CD8-positive, alpha-beta memory T cell (primary cell): ENCODE measurements around the gene PHF1. TPM values are rescaled to one million over a fixed set of nuclear protein-coding genes. Genes with fewer than 3 reads are reported as not detected.
A peak's percentile ranks its signal among the peaks of the same experiment; 100 is the strongest.

Experiments used
- CTCF ChIA-PET: fragments of 350-600 bp; sonication (Branson Sonifier 250); formaldehyde crosslinking; loops from one replicate; lab custom pipeline; 2021; ENCODE audit warnings: antibody characterized with exemption; lab: Charles Lee
- POLR2A ChIA-PET: fragments of 350-600 bp; sonication (Branson Sonifier 250); formaldehyde crosslinking; loops from one replicate; lab custom pipeline; 2021; ENCODE audit warnings: antibody characterized with exemption; lab: Charles Lee
- DNase-seq, 5 donors: peaks; one replicate each; pipeline versions ENCODE4 v3.0.0 to v3.0.0-alpha.2; 2020 to 2022; ENCODE audit warnings: mixed read lengths in 1 of 5
- H3K27ac ChIP-seq: one replicate; pipeline ENCODE4 v1.7.0; 2013; ENCODE audit warnings: low read depth, mild to moderate bottlenecking, low read length, moderate library complexity
- H3K27me3 ChIP-seq: 2 replicates; pipeline ENCODE4 v1.7.0; 2013; ENCODE audit warnings: low read length, mild to moderate bottlenecking; ENCODE audit not compliant: insufficient read depth, poor library complexity, severe bottlenecking
- H3K36me3 ChIP-seq: 2 replicates; pipeline ENCODE4 v1.7.0; 2013; ENCODE audit warnings: mild to moderate bottlenecking, low read length, moderate library complexity; ENCODE audit not compliant: insufficient read depth
- H3K4me1 ChIP-seq: 2 replicates; pipeline ENCODE4 v1.7.0; 2013; ENCODE audit warnings: mild to moderate bottlenecking, low read length, moderate library complexity; ENCODE audit not compliant: insufficient read depth
- H3K4me3 ChIP-seq: 2 replicates; pipeline ENCODE4 v1.7.0; 2013; ENCODE audit warnings: mild to moderate bottlenecking, low read length
- H3K9me3 ChIP-seq: 2 replicates; pipeline ENCODE4 v1.7.0; 2013; ENCODE audit warnings: mild to moderate bottlenecking, low read length
- H3K27ac Mint-ChIP-seq, 8 donors: one replicate each; pipeline ENCODE4 v1.8.0; 2020 to 2021; ENCODE audit warnings: mixed read lengths in 8 of 8, mild to moderate bottlenecking in 6 of 8, inconsistent platforms in 3 of 8, moderate library complexity in 3 of 8
- H3K27me3 Mint-ChIP-seq, 2 donors: one replicate each; pipeline ENCODE4 v1.8.0; 2020 to 2021; ENCODE audit warnings: mixed read lengths in 2 of 2, mild to moderate bottlenecking in 1 of 2, moderate library complexity in 1 of 2
- H3K36me3 Mint-ChIP-seq, 3 donors: one replicate each; pipeline ENCODE4 v1.8.0; 2020 to 2021; ENCODE audit warnings: mixed read lengths in 3 of 3, inconsistent platforms in 1 of 3, mild to moderate bottlenecking in 1 of 3
- H3K4me1 Mint-ChIP-seq, 3 donors: one replicate each; pipeline ENCODE4 v1.8.0; 2020 to 2021; ENCODE audit warnings: mixed read lengths in 3 of 3, inconsistent platforms in 1 of 3, mild to moderate bottlenecking in 1 of 3
- H3K4me3 Mint-ChIP-seq, 7 donors: one replicate each; pipeline ENCODE4 v1.8.0; 2020 to 2021; ENCODE audit warnings: mixed read lengths in 7 of 7, mild to moderate bottlenecking in 6 of 7, moderate library complexity in 4 of 7, inconsistent platforms in 2 of 7
- H3K9me3 Mint-ChIP-seq, 5 donors: one replicate each; pipeline ENCODE4 v1.8.0; 2020 to 2022; ENCODE audit warnings: mixed read lengths in 5 of 5, mild to moderate bottlenecking in 3 of 5, moderate library complexity in 2 of 5, inconsistent platforms in 1 of 5
- polyA plus RNA-seq: library from polyadenylated mRNA; unstranded; fragments of 300-500 nt; fragmentation: Illumina TruSeq; gene quantifications from one replicate; pipeline ENCODE4 v1.2.3, GENCODE V29; 2021
- total RNA-seq, 2 experiments: library from RNA; stranded (reverse); gene quantifications; one replicate each; pipeline ENCODE4 v1.2.3, GENCODE V29; 2021

The PHF1 gene
- total and polyA plus RNA-seq, 3 experiments from 2014 or later = 38.5 to 76.5 (median 43.3) TPM

GRCh38 chr6:33446356-33446755 is 35.5 kb downstream of the PHF1 start:
- no peak for DNase-seq
- H3K36me3 ChIP-seq = peaks cover 6% of the 10 kb centered on the region
- peaks cover 0 to 1% (median 0%) of the 10 kb centered on the region in 5 donors for H3K9me3 Mint-ChIP-seq
- peaks cover 0 to 72% (median 12%) of the 10 kb centered on the region in 3 donors for H3K36me3 Mint-ChIP-seq
- H3K4me1 ChIP-seq = no peaks in the 10 kb centered on the region
- H3K4me3 Mint-ChIP-seq = peak overlapping the region in 1 of 7 donors; percentile 44
- H3K4me1 Mint-ChIP-seq = peaks cover 0 to 11% (median 0%) of the 10 kb centered on the region in 3 donors
- no peak overlapping the region for H3K27ac ChIP-seq
- H3K9me3 ChIP-seq = no peaks in the 10 kb centered on the region
- ChIA-PET POLR2A (interaction anchor here (0.6 kb wide), 1 partner anchor 29 kb away, joined by 4 read pairs; no protein-coding TSS in a partner anchor), CTCF (interaction anchor here (0.8 kb wide), 1 partner anchor 9 kb away, joined by 3 read pairs; no protein-coding TSS in a partner anchor)
- no peak overlapping the region for H3K4me3 ChIP-seq
- H3K27ac Mint-ChIP-seq = peak overlapping the region in 7 of 8 donors; percentile 4 to 88 (median 43)
- H3K27me3 ChIP-seq = no peaks in the 10 kb centered on the region
- no peaks in the 10 kb centered on the region for H3K27me3 Mint-ChIP-seq

- H3K27me3 ChIP-seq = no peaks in the 10 kb centered on the region
- no peak for DNase-seq
- no peaks in the 10 kb centered on the region for H3K9me3 ChIP-seq
- ChIA-PET CTCF (no interaction called here), POLR2A (interaction anchor here (0.7 kb wide), 1 partner anchor 17 kb away, joined by 3 read pairs; no protein-coding TSS in a partner anchor)
- H3K4me1 ChIP-seq = peaks cover 20% of the 10 kb centered on the region
- H3K4me1 Mint-ChIP-seq = peaks cover 23 to 43% (median 25%) of the 10 kb centered on the region in 3 donors
- H3K27me3 Mint-ChIP-seq = no peaks in the 10 kb centered on the region
- peaks cover 0 to 51% (median 9%) of the 10 kb centered on the region in 3 donors for H3K36me3 Mint-ChIP-seq
- H3K4me3 ChIP-seq = no peak overlapping the region
- peaks cover 3% of the 10 kb centered on the region for H3K36me3 ChIP-seq
- no peak overlapping the region for H3K27ac ChIP-seq
- H3K9me3 Mint-ChIP-seq = peaks cover 0 to 1% (median 0%) of the 10 kb centered on the region in 5 donors
- peak overlapping the region in 6 of 8 donors; percentile 8 to 82 (median 70) for H3K27ac Mint-ChIP-seq
- peak overlapping the region in 2 of 7 donors; percentile 44 to 45 for H3K4me3 Mint-ChIP-seq
Observed at GRCh38 chr6:33450434-33450833, 39.6 kb downstream of the PHF1 start.

GRCh38 chr6:33451606-33452005 is 40.8 kb downstream of the PHF1 start:
- ChIA-PET CTCF (no interaction called here), POLR2A (no interaction called here)
- DNase-seq = no peak
- Histone ChIP-seq H3K36me3 (peaks cover 3% of the 10 kb centered on the region), H3K27ac (no peak overlapping the region), H3K27me3 (no peaks in the 10 kb centered on the region), H3K4me1 (peaks cover 21% of the 10 kb centered on the region), H3K4me3 (no peak overlapping the region), H3K9me3 (no peaks in the 10 kb centered on the region)
- Mint-ChIP-seq H3K4me3 (peak overlapping the region in 2 of 7 donors; percentile 15 to 38), H3K27ac (peak overlapping the region in 6 of 8 donors; percentile 41 to 72 (median 51)), H3K27me3 (no peaks in the 10 kb centered on the region), H3K9me3 (peaks cover 0 to 1% (median 0%) of the 10 kb centered on the region in 5 donors), H3K4me1 (peaks cover 30 to 54% (median 33%) of the 10 kb centered on the region in 3 donors), H3K36me3 (peaks cover 0 to 53% (median 3%) of the 10 kb centered on the region in 3 donors)

- no peaks in the 10 kb centered on the region for H3K27me3 ChIP-seq
- no peaks in the 10 kb centered on the region for H3K27me3 Mint-ChIP-seq
- CTCF ChIA-PET = no interaction called here
- H3K4me3 ChIP-seq = no peak overlapping the region
- H3K36me3 Mint-ChIP-seq = peaks cover 0 to 52% (median 5%) of the 10 kb centered on the region in 3 donors
- peaks cover 10% of the 10 kb centered on the region for H3K36me3 ChIP-seq
- POLR2A ChIA-PET = interaction anchor here (0.6 kb wide), 2 partner anchors 17 to 42 kb away, joined by 3 to 4 read pairs; no protein-coding TSS in a partner anchor
- no peak for DNase-seq
- H3K27ac ChIP-seq = no peak overlapping the region
- H3K4me3 Mint-ChIP-seq = no peak overlapping the region
- H3K9me3 Mint-ChIP-seq = peaks cover 0 to 1% (median 0%) of the 10 kb centered on the region in 5 donors
- peaks cover 21% of the 10 kb centered on the region for H3K4me1 ChIP-seq
- peaks cover 36 to 57% (median 41%) of the 10 kb centered on the region in 3 donors for H3K4me1 Mint-ChIP-seq
- H3K9me3 ChIP-seq = no peaks in the 10 kb centered on the region
- H3K27ac Mint-ChIP-seq = peak overlapping the region in 2 of 8 donors; percentile 33 to 36
Observed at GRCh38 chr6:33452496-33452895, 41.7 kb downstream of the PHF1 start.

DNA sequence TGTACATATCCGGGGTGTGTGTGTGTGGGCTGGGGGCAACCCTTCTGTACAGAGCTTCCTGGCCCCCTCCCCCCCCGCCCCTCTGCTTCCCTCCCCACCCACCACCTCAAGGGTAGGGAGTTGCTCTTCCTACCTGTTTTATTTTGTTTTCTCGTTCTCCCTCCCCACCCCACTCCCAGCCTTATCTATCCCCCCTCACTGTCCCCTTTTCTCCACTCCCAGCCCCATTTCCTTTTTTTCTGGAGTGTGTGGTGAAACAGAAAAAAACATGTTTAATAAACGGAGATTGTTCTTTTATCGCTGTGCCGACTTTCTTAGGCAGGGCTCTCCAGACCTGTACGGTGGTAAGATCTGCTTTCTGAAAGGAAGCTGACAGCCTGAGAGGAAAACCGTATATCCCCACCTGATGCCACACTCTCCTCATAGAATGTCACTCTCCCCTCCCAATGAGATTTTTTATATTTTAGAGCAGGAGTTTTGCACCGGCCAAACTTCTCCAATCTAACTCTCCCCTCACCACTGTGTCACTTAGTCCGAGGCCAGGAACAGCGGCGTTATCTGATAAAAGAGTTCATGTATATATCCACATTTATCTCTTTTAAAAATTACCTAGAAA is 42.7 kb downstream of the PHF1 start:
- Mint-ChIP-seq H3K4me1 (peaks cover 36 to 50% (median 43%) of the 10 kb centered on the region in 3 donors), H3K36me3 (peaks cover 0 to 43% (median 2%) of the 10 kb centered on the region in 3 donors), H3K4me3 (peak overlapping the region; percentile 90 to 99 (median 97)), H3K9me3 (no peaks in the 10 kb centered on the region), H3K27me3 (no peaks in the 10 kb centered on the region), H3K27ac (peak overlapping the region; percentile 89 to 98 (median 94))
- Histone ChIP-seq H3K27me3 (no peaks in the 10 kb centered on the region), H3K9me3 (no peaks in the 10 kb centered on the region), H3K4me3 (peak overlapping the region; percentile 84), H3K36me3 (peaks cover 10% of the 10 kb centered on the region), H3K4me1 (peaks cover 21% of the 10 kb centered on the region), H3K27ac (peak overlapping the region; percentile 84)
- DNase-seq = peak in 1 of 5 donors; percentile 27
- CTCF ChIA-PET = interaction anchor here (1.1 to 1.6 kb wide), 5 partner anchors 25 to 205 kb away, joined by 3 to 7 read pairs (median 3); no protein-coding TSS in a partner anchor
- POLR2A ChIA-PET = interaction anchor here (0.6 to 1.5 kb wide), 10 partner anchors 22 to 1833 kb away, joined by 3 to 14 read pairs (median 4); partner anchors contain the start of genes PHF1, PRRC2A, RPS18 and VPS52

DNA sequence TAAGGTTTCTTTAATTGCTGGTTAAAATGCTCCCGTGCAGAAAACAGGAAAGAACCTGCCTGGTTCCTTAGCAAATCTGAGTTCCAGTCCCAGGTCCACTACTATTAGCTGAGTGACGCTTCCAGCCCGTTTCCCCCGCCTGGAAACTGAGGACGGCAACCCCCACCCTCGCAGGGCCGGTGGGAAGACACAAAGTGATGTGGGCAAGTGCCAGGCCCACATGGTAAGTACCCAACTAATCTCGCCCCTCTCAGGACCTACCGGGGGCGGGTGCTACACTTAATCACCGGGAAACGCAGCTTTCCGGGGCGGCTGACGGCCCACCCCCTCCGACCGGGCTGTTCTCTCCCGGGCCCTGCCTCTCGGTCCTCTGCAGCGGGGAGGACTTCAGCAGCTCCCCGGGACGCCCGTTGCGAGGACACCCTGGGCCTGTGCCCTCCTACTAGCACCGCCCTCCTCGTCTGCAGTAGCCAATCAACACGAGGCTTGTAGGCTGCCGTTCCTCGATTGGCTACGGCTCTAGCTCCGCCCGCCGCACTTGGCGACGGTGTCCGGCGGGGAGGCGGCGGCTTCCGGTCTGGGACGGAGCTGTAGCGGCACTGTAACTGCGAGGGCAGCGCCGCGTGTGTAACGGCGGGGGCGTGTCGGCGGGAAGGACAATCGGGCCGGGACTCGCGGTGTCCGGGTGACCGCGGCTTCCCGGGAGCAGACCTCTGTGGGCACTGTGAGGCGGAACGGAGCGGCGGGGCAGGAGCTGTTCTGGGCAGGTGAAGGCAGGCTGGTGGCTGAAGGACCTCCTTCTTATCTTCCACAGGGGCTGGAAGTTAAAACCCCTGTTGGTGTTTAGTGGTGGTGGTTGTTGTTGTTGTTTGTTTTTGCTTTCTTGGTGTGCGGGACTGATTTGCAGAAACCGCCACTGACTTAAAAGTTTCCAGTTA is 43.5 kb downstream of the PHF1 start, which contains the start of gene ZBTB9:
Gene ZBTB9 (plus strand): TSS at position 568 of the 938 bp plus-strand sequence. CDS start 525 bp downstream, outside the sequence.
- Histone ChIP-seq H3K27me3 (no peaks in the 10 kb centered on the region), H3K9me3 (no peaks in the 10 kb centered on the region), H3K4me1 (peaks cover 21% of the 10 kb centered on the region), H3K4me3 (peak within 1 kb of the TSS; percentile 84), H3K36me3 (peaks cover 10% of the 10 kb centered on the region), H3K27ac (peak within 1 kb of the TSS; percentile 84)
- Mint-ChIP-seq H3K27me3 (no peaks in the 10 kb centered on the region), H3K27ac (peak within 1 kb of the TSS; percentile 89 to 98 (median 94)), H3K9me3 (no peaks in the 10 kb centered on the region), H3K4me3 (peak within 1 kb of the TSS; percentile 90 to 99 (median 97)), H3K36me3 (peaks cover 0 to 37% (median 4%) of the 10 kb centered on the region in 3 donors), H3K4me1 (peaks cover 36 to 50% (median 43%) of the 10 kb centered on the region in 3 donors)
- peak; percentile 92 to 97 (median 92) for DNase-seq
- ChIA-PET POLR2A (interaction anchor here (0.6 to 1.5 kb wide), 16 partner anchors 23 to 1834 kb away, joined by 3 to 14 read pairs (median 4); partner anchors contain the start of genes BAK1, CUTA, ITPR3 and PHF1), CTCF (interaction anchor here (0.6 to 1.6 kb wide), 7 partner anchors 25 to 206 kb away, joined by 3 to 7 read pairs (median 3); no protein-coding TSS in a partner anchor)

GRCh38 chr6:33455051-33455450 is 44.2 kb downstream of the PHF1 start:
- peak overlapping the region; percentile 90 to 99 (median 97) for H3K4me3 Mint-ChIP-seq
- H3K36me3 Mint-ChIP-seq = peaks cover 0 to 35% (median 4%) of the 10 kb centered on the region in 3 donors
- no peaks in the 10 kb centered on the region for H3K27me3 ChIP-seq
- peak overlapping the region; percentile 89 to 98 (median 94) for H3K27ac Mint-ChIP-seq
- ChIA-PET POLR2A (interaction anchor here (0.5 to 1.5 kb wide), 10 partner anchors 24 to 483 kb away, joined by 3 to 14 read pairs (median 4); partner anchors contain the start of genes BAK1, CUTA, ITPR3 and PHF1), CTCF (interaction anchor here (0.8 to 1.6 kb wide), 4 partner anchors 8 to 64 kb away, joined by 3 to 7 read pairs (median 4); no protein-coding TSS in a partner anchor)
- H3K9me3 ChIP-seq = no peaks in the 10 kb centered on the region
- no peak for DNase-seq
- peaks cover 21% of the 10 kb centered on the region for H3K4me1 ChIP-seq
- H3K36me3 ChIP-seq = peaks cover 10% of the 10 kb centered on the region
- H3K4me1 Mint-ChIP-seq = peaks cover 36 to 50% (median 43%) of the 10 kb centered on the region in 3 donors
- H3K9me3 Mint-ChIP-seq = no peaks in the 10 kb centered on the region
- no peaks in the 10 kb centered on the region for H3K27me3 Mint-ChIP-seq
- H3K4me3 ChIP-seq = peak overlapping the region; percentile 84
- peak overlapping the region; percentile 84 for H3K27ac ChIP-seq
